Subcutaneous abdominal adipose tissue (tissue), 5 donors: ENCODE measurements around the gene TMEM170B.
"Not testable (repeated sequence)": the region's sequence is repeated elsewhere in the genome, so short reads cannot be mapped to it uniquely, and the experiment has no call there.

Experiments
- H3K27ac ChIP-seq: one replicate; pipeline ENCODE4 v1.7.0; 2013; ENCODE audit warnings: low read depth, mild to moderate bottlenecking, inconsistent platforms, low read length, moderate library complexity
- H3K27me3 ChIP-seq, 5 donors: one replicate each; pipeline ENCODE4 v1.7.0; 2013; ENCODE audit warnings: low read length in 5 of 5, inconsistent platforms in 1 of 5; ENCODE audit not compliant: control insufficient read depth in 5 of 5, insufficient read depth in 4 of 5
- H3K36me3 ChIP-seq, 5 donors: one replicate each; pipeline ENCODE4 v1.7.0; 2013; ENCODE audit warnings: low read length in 5 of 5; ENCODE audit not compliant: control insufficient read depth in 5 of 5, insufficient read depth in 5 of 5
- H3K4me1 ChIP-seq, 5 donors: one replicate each; pipeline ENCODE4 v1.7.0; 2013; ENCODE audit warnings: low read length in 5 of 5, mild to moderate bottlenecking in 3 of 5, moderate library complexity in 1 of 5; ENCODE audit not compliant: control insufficient read depth in 5 of 5, insufficient read depth in 5 of 5
- H3K4me3 ChIP-seq, 5 donors: one replicate each; pipeline ENCODE4 v1.7.0; 2013; ENCODE audit warnings: low read length in 5 of 5, low read depth in 1 of 5
- H3K9ac ChIP-seq, 5 donors: one replicate each; pipeline ENCODE4 v1.7.0; 2013; ENCODE audit warnings: low read length in 5 of 5, mild to moderate bottlenecking in 4 of 5, moderate library complexity in 3 of 5
- H3K9me3 ChIP-seq, 5 donors: one replicate each; pipeline ENCODE4 v1.7.0; 2013; ENCODE audit warnings: low read length in 5 of 5; ENCODE audit not compliant: control insufficient read depth in 5 of 5
- donor health status: healthy.
- donor health status: healthy.
- donor health status: healthy.
- donor health status: healthy.
- donor health status: healthy.

The TMEM170B gene

GRCh38 chr6:11548578-11548977 lies 11.0 kb downstream of the TMEM170B start:
- not testable (repeated sequence) for H3K9ac ChIP-seq, H3K27me3 ChIP-seq, H3K9me3 ChIP-seq, H3K27ac ChIP-seq, H3K4me3 ChIP-seq, H3K4me1 ChIP-seq, H3K36me3 ChIP-seq

- Histone ChIP-seq H3K27me3 (no peaks in the 10 kb centered on the region), H3K4me3 (no peak overlapping the region), H3K36me3 (no peaks in the 10 kb centered on the region), H3K9ac (no peak overlapping the region), H3K9me3 (no peaks in the 10 kb centered on the region), H3K27ac (no peak overlapping the region), H3K4me1 (peaks cover 0 to 6% (median 0%) of the 10 kb centered on the region in 5 donors)
Observed at GRCh38 chr6:11551053-11551452, 13.5 kb downstream of the TMEM170B start.

GRCh38 chr6:11552442-11552841 lies 14.9 kb downstream of the TMEM170B start:
- Histone ChIP-seq H3K9me3 (no peaks in the 10 kb centered on the region), H3K36me3 (no peaks in the 10 kb centered on the region), H3K9ac (no peak overlapping the region), H3K27ac (no peak overlapping the region), H3K4me1 (no peaks in the 10 kb centered on the region), H3K4me3 (no peak overlapping the region), H3K27me3 (no peaks in the 10 kb centered on the region)

- Histone ChIP-seq H3K4me3 (no peak overlapping the region), H3K27me3 (no peaks in the 10 kb centered on the region), H3K27ac (no peak overlapping the region), H3K9ac (peak overlapping the region in 1 of 5 donors; percentile 32), H3K4me1 (no peaks in the 10 kb centered on the region), H3K9me3 (no peaks in the 10 kb centered on the region), H3K36me3 (no peaks in the 10 kb centered on the region)
Observed at GRCh38 chr6:11553824-11554223, 16.3 kb downstream of the TMEM170B start.

GRCh38 chr6:11556309-11556708 lies 18.8 kb downstream of the TMEM170B start:
- H3K27me3 ChIP-seq: no peaks in the 10 kb centered on the region
- peaks cover 0 to 5% (median 0%) of the 10 kb centered on the region in 5 donors for H3K4me1 ChIP-seq
- no peaks in the 10 kb centered on the region for H3K36me3 ChIP-seq
- no peak overlapping the region for H3K9ac ChIP-seq
- H3K9me3 ChIP-seq: no peaks in the 10 kb centered on the region
- H3K27ac ChIP-seq: no peak overlapping the region
- no peak overlapping the region for H3K4me3 ChIP-seq

GRCh38 chr6:11563793-11564192 lies 26.2 kb downstream of the TMEM170B start:
- H3K4me1 ChIP-seq: peaks cover 0 to 10% (median 0%) of the 10 kb centered on the region in 5 donors

GRCh38 chr6:11566609-11567008 lies 29.1 kb downstream of the TMEM170B start:
- H3K27ac ChIP-seq: no peak overlapping the region
- H3K9me3 ChIP-seq: no peaks in the 10 kb centered on the region
- no peaks in the 10 kb centered on the region for H3K27me3 ChIP-seq
- H3K4me3 ChIP-seq: no peak overlapping the region
- peaks cover 0 to 7% (median 0%) of the 10 kb centered on the region in 5 donors for H3K4me1 ChIP-seq
- H3K36me3 ChIP-seq: peaks cover 6 to 22% (median 14%) of the 10 kb centered on the region in 5 donors
- H3K9ac ChIP-seq: no peak overlapping the region

More at GRCh38 chr6:11563793-11564192, 26.2 kb downstream of the TMEM170B start:
- Histone ChIP-seq H3K27ac (no peak overlapping the region), H3K36me3 (peaks cover 4 to 19% (median 14%) of the 10 kb centered on the region in 5 donors), H3K9me3 (no peaks in the 10 kb centered on the region), H3K4me3 (no peak overlapping the region), H3K9ac (no peak overlapping the region), H3K27me3 (no peaks in the 10 kb centered on the region)

- Histone ChIP-seq H3K4me1 (peaks cover 0 to 8% (median 5%) of the 10 kb centered on the region in 5 donors), H3K9me3 (no peaks in the 10 kb centered on the region), H3K4me3 (no peak overlapping the region), H3K9ac (no peak overlapping the region), H3K27me3 (no peaks in the 10 kb centered on the region), H3K36me3 (peaks cover 5 to 18% (median 13%) of the 10 kb centered on the region in 5 donors), H3K27ac (no peak overlapping the region)
Observed at GRCh38 chr6:11571073-11571472, 33.5 kb downstream of the TMEM170B start.

- no peak overlapping the region for H3K27ac ChIP-seq
- peaks cover 0 to 6% (median 2%) of the 10 kb centered on the region in 5 donors for H3K36me3 ChIP-seq
- H3K4me1 ChIP-seq: peaks cover 0 to 8% (median 5%) of the 10 kb centered on the region in 5 donors
- no peaks in the 10 kb centered on the region for H3K27me3 ChIP-seq
- peak overlapping the region in 1 of 5 donors; percentile 62 for H3K9ac ChIP-seq
- peak overlapping the region; percentile 45 to 58 (median 51) for H3K4me3 ChIP-seq
- H3K9me3 ChIP-seq: no peaks in the 10 kb centered on the region
Observed at GRCh38 chr6:11575408-11576033, 38.0 kb downstream of the TMEM170B start.

GRCh38 chr6:11580686-11581405 lies 43.3 kb downstream of the TMEM170B start:
- H3K36me3 ChIP-seq: peaks cover 0 to 5% (median 0%) of the 10 kb centered on the region in 5 donors
- H3K27me3 ChIP-seq: no peaks in the 10 kb centered on the region
- H3K4me1 ChIP-seq: peaks cover 0 to 3% (median 0%) of the 10 kb centered on the region in 5 donors
- H3K9me3 ChIP-seq: no peaks in the 10 kb centered on the region
- no peak overlapping the region for H3K9ac ChIP-seq
- no peak overlapping the region for H3K27ac ChIP-seq
- H3K4me3 ChIP-seq: no peak overlapping the region
